ENCODE data around the gene DPPA4.

Gene DPPA4

GRCh38 chr3:109339197-109339596 lies 1.9 kb upstream of the DPPA4 start:
- DNase-seq (ENCODE audit: low read depth, low spot score), result no peak

- DNase-seq (ENCODE audit: low read depth, low spot score), result no peak
These were observed 976 bp upstream of the DPPA4 start for GRCh38 chr3:109338322-109338721.

GRCh38 chr3:109336291-109336861 lies 970 bp downstream of the DPPA4 start:
- DNase-seq (ENCODE audit: low read depth, low spot score), result peak; percentile 37

- no peak for DNase-seq (ENCODE audit: low read depth, low spot score)
These were observed 2.8 kb downstream of the DPPA4 start for GRCh38 chr3:109334572-109334971.

- no peak for DNase-seq (ENCODE audit: low read depth, low spot score)
These were observed 5.7 kb downstream of the DPPA4 start for GRCh38 chr3:109331692-109332091.

- no peak for DNase-seq (ENCODE audit: low read depth, low spot score)
These were observed 6.9 kb downstream of the DPPA4 start for GRCh38 chr3:109330405-109330804.

GRCh38 chr3:109328202-109328601 lies 9.1 kb downstream of the DPPA4 start:
- DNase-seq (ENCODE audit: low read depth, low spot score), result no peak

- DNase-seq (ENCODE audit: low read depth, low spot score), result no peak
These were observed 11.7 kb downstream of the DPPA4 start for GRCh38 chr3:109325657-109326056.

GRCh38 chr3:109325109-109325508 lies 12.2 kb downstream of the DPPA4 start:
- DNase-seq (ENCODE audit: low read depth, low spot score), result no peak

GRCh38 chr3:109316162-109316730 lies 21.1 kb downstream of the DPPA4 start, which contains the start of gene DPPA2:
Gene DPPA2 (minus strand): TSS chr3:109316517. CDS start chr3:109314542, 1,975 bp downstream.
- DNase-seq (ENCODE audit: low read depth, low spot score), result no peak

- no peak for DNase-seq (ENCODE audit: low read depth, low spot score)
These were observed 24.3 kb downstream of the DPPA4 start for GRCh38 chr3:109313061-109313460.

GRCh38 chr3:109297496-109297895 lies 39.9 kb downstream of the DPPA4 start:
- DNase-seq (ENCODE audit: low read depth, low spot score), result no peak

GRCh38 chr3:109284071-109284470 lies 53.3 kb downstream of the DPPA4 start:
- DNase-seq (ENCODE audit: low read depth, low spot score), result no peak

GRCh38 chr3:109278546-109278945 lies 58.8 kb downstream of the DPPA4 start:
- DNase-seq (ENCODE audit: low read depth, low spot score), result no peak

GRCh38 chr3:109278141-109278540 lies 59.2 kb downstream of the DPPA4 start:
- DNase-seq (ENCODE audit: low read depth, low spot score), result no peak

All from smooth muscle cell of the brain vasculature (primary cell).